ENCODE data around the gene TMED3.
A peak's percentile ranks its signal among the peaks of the same experiment; 100 is the strongest.

TMED3 gene

DNA sequence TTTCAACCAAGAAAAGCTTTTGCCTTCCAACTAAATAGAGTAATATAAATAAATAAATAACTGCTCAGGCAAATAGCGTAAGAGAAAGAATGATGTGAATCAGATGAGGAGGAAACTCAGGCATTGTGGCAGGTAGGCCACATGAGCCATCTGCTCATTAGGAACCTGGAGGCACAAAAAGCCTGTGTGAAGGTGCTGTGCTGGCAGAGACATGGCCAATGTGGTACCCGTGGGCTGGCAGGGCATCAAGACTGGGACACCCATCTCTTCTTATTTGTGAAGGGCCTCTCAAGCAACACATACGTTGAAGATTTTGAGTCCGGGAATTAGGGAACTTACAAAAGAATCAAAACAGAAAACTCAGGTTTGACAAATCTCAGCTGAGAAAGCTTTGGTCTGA lies 18.9 kb upstream of the TMED3 start:
- H3K27me3 ChIP-seq (ENCODE audit: low read depth, low read length): peaks cover 12% of the 10 kb centered on the region; the same call in 1 of the 2 replicates
- H3K27ac ChIP-seq (ENCODE audit: low read length): no peak overlapping the region

DNA sequence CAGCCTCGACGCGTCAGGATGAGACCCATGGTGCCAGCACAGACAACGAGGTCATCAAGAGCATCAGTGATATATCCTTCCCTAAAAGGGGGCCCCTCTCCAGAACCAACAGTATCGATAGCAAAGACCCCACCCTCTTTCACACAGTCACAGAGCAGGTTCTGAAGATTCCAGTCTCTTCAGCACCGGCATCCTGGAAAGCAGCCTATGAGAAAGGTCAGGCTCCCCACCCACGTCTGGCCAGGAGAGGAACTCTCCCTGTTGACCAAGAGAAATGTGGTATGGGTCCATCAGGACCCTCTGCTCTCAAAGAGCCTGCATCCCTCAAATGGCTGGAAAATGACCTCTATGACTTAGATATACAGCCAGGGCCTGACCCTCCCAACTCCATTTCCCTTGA lies 16.8 kb upstream of the TMED3 start:
- H3K4me1 ChIP-seq (ENCODE audit: low read length): peaks cover 10% of the 10 kb centered on the region
- no peak overlapping the region for H3K4me3 ChIP-seq (ENCODE audit: low read length)
- no peaks in the 10 kb centered on the region for H3K9me3 ChIP-seq (ENCODE audit: insufficient read depth, low read length)
- H3K9ac ChIP-seq (ENCODE audit: low read length): no peak overlapping the region
- peaks cover 9% of the 10 kb centered on the region; the same call in 1 of the 2 replicates for H3K27me3 ChIP-seq (ENCODE audit: low read depth, low read length)
- H2AFZ ChIP-seq (ENCODE audit: low read depth, low read length): no peak overlapping the region
- H4K20me1 ChIP-seq (ENCODE audit: insufficient read depth, low read length): no peaks in the 10 kb centered on the region
- no peak for TF ChIP-seq EZH2phosphoT487 (IDR thresholded peaks at IDR 0.05; ENCODE audit: low read depth)
- H3K36me3 ChIP-seq (replicated peaks; ENCODE audit: low read depth, low read length): no peaks in the 10 kb centered on the region
- H3K79me2 ChIP-seq (ENCODE audit: low read length): no peaks in the 10 kb centered on the region
- H3K4me2 ChIP-seq (ENCODE audit: low read length): no peak overlapping the region
- H3K27ac ChIP-seq (ENCODE audit: low read length): no peak overlapping the region

More for the DNA sequence above, 18.9 kb upstream of the TMED3 start:
- no peaks in the 10 kb centered on the region for H3K79me2 ChIP-seq (ENCODE audit: low read length)
- H4K20me1 ChIP-seq (ENCODE audit: insufficient read depth, low read length): no peaks in the 10 kb centered on the region
- no peaks in the 10 kb centered on the region for H3K36me3 ChIP-seq (replicated peaks; ENCODE audit: low read depth, low read length)
- no peak overlapping the region for H3K4me2 ChIP-seq (ENCODE audit: low read length)
- peaks cover 10% of the 10 kb centered on the region for H3K4me1 ChIP-seq (ENCODE audit: low read length)
- no peak overlapping the region for H2AFZ ChIP-seq (ENCODE audit: low read depth, low read length)
- no peak for TF ChIP-seq EZH2phosphoT487 (IDR thresholded peaks at IDR 0.05; ENCODE audit: low read depth)
- TF ChIP-seq, protein P1, sequence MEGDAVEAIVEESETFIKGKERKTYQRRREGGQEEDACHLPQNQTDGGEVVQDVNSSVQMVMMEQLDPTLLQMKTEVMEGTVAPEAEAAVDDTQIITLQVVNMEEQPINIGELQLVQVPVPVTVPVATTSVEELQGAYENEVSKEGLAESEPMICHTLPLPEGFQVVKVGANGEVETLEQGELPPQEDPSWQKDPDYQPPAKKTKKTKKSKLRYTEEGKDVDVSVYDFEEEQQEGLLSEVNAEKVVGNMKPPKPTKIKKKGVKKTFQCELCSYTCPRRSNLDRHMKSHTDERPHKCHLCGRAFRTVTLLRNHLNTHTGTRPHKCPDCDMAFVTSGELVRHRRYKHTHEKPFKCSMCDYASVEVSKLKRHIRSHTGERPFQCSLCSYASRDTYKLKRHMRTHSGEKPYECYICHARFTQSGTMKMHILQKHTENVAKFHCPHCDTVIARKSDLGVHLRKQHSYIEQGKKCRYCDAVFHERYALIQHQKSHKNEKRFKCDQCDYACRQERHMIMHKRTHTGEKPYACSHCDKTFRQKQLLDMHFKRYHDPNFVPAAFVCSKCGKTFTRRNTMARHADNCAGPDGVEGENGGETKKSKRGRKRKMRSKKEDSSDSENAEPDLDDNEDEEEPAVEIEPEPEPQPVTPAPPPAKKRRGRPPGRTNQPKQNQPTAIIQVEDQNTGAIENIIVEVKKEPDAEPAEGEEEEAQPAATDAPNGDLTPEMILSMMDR (IDR thresholded peaks at IDR 0.05; ENCODE audit: low read depth, low read length): no peak
- no peak overlapping the region for H3K9ac ChIP-seq (ENCODE audit: low read length)
- no peak overlapping the region for H3K4me3 ChIP-seq (ENCODE audit: low read length)
- no peaks in the 10 kb centered on the region for H3K9me3 ChIP-seq (ENCODE audit: insufficient read depth, low read length)

DNA sequence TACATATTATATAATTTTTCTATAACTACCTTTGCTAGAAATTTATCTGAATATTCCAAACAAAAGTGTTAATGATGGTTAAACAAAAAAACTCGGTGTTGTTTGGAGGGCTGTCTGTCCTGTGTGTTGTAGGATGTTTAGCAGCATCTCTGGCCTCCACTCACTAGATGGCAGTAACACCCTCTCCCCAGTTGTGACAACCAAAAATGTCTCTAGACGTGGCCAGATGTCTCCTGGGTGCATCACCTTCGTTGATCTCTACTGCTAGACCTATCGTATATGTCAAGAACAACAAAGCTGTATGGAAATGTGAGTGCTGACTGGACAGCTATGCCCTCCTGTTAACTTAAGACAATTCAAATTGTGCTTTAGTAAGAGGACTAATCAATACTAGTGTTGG lies 14.3 kb upstream of the TMED3 start:
- Histone ChIP-seq H3K27me3 (ENCODE audit: low read depth, low read length) (peaks cover 27% of the 10 kb centered on the region), H2AFZ (ENCODE audit: low read depth, low read length) (peak overlapping the region; percentile 97)

DNA sequence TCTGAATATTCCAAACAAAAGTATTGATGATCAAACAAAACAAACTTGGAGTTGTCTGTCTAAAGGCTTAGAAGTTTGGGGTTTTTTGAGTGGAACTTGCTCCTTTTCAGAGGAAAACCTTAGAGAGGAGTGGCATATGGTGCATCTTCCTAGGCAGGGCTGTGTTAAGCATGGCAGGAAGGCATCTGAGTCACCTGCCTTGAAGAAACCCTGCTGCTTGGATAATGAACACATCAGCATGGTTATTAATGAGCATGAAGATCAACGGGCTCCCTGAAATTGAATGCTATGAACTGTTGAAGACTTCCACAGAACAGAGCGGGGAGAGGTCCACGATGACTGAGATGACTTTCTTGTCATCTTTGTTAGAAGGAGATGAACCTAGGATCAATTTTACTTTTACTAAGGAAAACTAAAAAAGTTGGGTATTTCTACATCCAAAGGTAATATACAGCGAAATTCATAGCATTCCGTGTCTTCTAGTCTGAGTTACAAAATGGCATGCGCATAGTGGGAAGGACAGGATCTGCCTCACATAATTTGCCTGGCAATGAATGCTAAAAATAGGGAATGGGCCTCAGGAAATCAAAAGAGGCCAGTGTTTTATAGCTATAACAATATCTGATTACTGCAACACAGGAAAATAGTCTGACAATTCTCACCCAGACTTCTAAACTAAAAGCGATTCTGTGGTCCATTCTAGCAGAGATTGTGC lies 11.6 kb upstream of the TMED3 start:
- Histone ChIP-seq H3K79me2 (ENCODE audit: low read length) (no peaks in the 10 kb centered on the region), H3K9ac (ENCODE audit: low read length) (no peak overlapping the region), H4K20me1 (ENCODE audit: insufficient read depth, low read length) (no peaks in the 10 kb centered on the region), H2AFZ (ENCODE audit: low read depth, low read length) (no peak overlapping the region), H3K27ac (ENCODE audit: low read length) (no peak overlapping the region), H3K4me3 (ENCODE audit: low read length) (no peak overlapping the region), H3K4me1 (ENCODE audit: low read length) (peaks cover 3% of the 10 kb centered on the region), H3K4me2 (ENCODE audit: low read length) (no peak overlapping the region), H3K9me3 (ENCODE audit: insufficient read depth, low read length) (no peaks in the 10 kb centered on the region), H3K27me3 (ENCODE audit: low read depth, low read length) (peaks cover 28% of the 10 kb centered on the region), H3K36me3 (replicated peaks; ENCODE audit: low read depth, low read length) (no peaks in the 10 kb centered on the region)
- TF ChIP-seq EZH2phosphoT487 (IDR thresholded peaks at IDR 0.05; ENCODE audit: low read depth): no peak
- TF ChIP-seq, protein P1 (IDR thresholded peaks at IDR 0.05; ENCODE audit: low read depth, low read length): no peak

More for the DNA sequence above, 14.3 kb upstream of the TMED3 start:
- no peaks in the 10 kb centered on the region for H3K36me3 ChIP-seq (replicated peaks; ENCODE audit: low read depth, low read length)
- H3K79me2 ChIP-seq (ENCODE audit: low read length): no peaks in the 10 kb centered on the region
- TF ChIP-seq EZH2phosphoT487 (IDR thresholded peaks at IDR 0.05; ENCODE audit: low read depth): no peak
- TF ChIP-seq, protein P1 (IDR thresholded peaks at IDR 0.05; ENCODE audit: low read depth, low read length): peak; percentile 74
- H3K4me2 ChIP-seq (ENCODE audit: low read length): peak overlapping the region; percentile 51
- H3K4me3 ChIP-seq (ENCODE audit: low read length): peak overlapping the region; percentile 57
- no peaks in the 10 kb centered on the region for H4K20me1 ChIP-seq (ENCODE audit: insufficient read depth, low read length)
- H3K9me3 ChIP-seq (ENCODE audit: insufficient read depth, low read length): no peaks in the 10 kb centered on the region
- H3K4me1 ChIP-seq (ENCODE audit: low read length): peaks cover 3% of the 10 kb centered on the region
- no peak overlapping the region for H3K27ac ChIP-seq (ENCODE audit: low read length)
- H3K9ac ChIP-seq (ENCODE audit: low read length): no peak overlapping the region
